Superior temporal gyrus (tissue), 1 donor: Measurements from ENCODE around the gene GJC2.
"Not testable (repeated sequence)": the region's sequence is repeated elsewhere in the genome, so short reads cannot be mapped to it uniquely, and the experiment has no call there.

ENCODE experiments used
- DNase-seq: peaks from one replicate; pipeline ENCODE4 v3.0.0-alpha.2; 2016; ENCODE audit errors: extremely low spot score

Gene GJC2

DNA sequence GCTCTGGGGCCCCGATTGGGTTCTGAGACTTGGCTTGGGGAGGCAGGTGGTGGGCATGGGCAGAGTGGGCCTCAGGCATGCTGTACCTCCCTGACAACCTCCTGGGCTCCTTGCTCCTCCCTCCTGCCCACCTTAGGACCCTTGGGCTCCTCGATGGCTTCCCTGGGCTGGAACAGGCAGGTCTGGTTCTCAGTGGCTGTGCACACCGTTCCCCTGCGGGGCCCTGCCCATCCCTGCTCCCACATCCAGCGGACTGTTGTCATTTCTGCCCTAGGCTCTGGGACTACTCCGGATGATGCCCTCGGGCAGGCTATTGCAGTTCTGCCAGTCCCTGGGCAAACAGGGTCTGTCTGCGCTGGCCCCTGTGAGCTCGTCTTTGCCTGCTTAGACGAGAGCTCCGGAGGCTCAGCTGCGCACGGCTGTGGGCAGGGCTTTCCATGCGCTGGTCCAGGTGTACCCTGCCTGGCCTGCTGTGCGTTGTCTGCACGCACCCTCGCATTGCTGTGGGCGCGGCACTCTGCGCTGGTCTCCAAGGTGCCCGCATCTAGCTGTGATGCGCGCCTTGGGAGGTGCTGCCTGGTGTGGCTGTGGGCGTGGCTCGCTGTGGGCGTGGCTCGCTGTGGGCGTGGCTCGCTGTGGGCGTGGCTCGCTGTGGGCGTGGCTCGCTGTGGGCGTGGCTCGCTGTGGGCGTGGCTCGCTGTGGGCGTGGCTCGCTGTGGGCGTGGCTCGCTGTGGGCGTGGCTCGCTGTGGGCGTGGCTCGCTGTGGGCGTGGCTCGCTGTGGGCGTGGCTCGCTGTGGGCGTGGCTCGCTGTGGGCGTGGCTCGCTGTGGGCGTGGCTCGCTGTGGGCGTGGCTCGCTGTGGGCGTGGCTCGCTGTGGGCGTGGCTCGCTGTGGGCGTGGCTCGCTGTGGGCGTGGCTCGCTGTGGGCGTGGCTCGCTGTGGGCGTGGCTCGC is 24.1 kb downstream of the GJC2 start:
- DNase-seq: not testable (repeated sequence)

DNA sequence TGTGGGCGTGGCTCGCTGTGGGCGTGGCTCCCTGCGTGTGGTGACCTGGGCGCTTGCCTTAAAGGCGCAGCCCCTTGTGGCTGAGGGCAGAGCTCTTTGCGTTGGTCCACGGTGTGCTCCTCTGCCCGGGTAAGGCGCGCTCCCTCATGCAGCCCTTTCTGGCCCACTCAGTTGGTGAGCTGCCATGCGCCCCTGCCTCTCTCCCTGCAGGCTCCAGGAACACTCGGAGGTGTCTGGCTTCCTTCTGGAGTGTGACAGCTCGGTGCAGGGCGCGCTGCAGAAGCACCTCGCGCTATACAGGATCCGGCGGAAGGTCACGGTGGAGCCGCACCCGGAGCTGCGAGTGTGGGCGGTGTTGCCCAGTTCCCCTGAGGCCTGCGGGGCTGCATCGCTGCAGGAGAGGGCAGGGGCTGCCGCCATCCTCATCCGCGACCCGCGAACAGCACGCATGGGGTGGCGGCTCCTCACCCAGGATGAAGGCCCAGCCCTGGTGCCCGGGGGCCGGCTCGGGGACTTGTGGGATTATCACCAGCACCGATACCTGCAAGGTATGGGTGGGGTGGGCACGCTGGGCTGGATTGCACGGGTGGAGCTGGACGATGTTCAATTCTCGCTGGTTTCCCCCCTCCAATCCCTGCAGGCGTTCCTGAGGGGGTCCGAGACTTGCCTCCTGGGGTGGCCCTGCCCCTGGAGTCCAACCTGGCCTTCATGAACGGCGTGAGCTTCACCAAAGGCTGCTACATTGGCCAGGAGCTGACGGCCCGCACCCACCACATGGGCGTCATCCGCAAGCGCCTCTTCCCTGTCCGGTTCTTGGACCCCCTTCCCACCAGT is 25.0 kb downstream of the GJC2 start:
- DNase-seq: no peak

DNA sequence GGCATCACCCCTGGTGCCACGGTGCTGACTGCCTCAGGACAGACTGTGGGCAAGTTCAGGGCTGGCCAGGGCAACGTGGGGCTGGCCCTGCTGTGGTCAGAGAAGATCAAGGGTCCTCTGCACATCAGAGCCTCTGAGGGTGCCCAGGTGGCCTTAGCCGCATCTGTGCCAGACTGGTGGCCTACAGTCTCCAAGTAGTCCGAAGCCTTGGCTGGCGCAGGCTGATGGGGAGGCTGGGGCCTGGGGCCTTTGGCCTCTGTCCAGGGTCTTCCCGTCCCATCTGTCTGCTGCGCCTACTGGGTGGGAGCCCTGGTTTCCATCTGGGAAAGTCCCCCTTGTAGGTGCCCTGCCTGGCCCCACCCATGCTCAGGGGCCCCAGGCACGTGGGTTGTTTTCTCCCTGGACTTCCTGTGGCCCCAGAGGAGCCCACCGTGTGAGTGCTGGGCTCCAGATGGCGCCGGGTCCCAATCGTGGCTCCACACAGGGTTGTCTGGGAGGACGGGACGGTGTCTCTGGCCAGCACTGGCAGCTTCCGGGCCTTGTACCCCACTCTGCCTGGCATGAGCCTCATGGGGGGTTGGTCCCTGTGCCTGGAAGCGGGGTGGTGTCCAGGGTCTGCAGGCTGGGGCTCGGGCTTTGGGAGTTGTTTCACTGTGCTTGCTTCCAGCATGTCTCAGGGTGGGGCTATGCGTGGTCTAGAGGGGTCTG is 25.7 kb downstream of the GJC2 start:
- DNase-seq: no peak

GRCh38 chr1:228176024-228176395 is 26.3 kb downstream of the GJC2 start:
- DNase-seq: no peak

DNA sequence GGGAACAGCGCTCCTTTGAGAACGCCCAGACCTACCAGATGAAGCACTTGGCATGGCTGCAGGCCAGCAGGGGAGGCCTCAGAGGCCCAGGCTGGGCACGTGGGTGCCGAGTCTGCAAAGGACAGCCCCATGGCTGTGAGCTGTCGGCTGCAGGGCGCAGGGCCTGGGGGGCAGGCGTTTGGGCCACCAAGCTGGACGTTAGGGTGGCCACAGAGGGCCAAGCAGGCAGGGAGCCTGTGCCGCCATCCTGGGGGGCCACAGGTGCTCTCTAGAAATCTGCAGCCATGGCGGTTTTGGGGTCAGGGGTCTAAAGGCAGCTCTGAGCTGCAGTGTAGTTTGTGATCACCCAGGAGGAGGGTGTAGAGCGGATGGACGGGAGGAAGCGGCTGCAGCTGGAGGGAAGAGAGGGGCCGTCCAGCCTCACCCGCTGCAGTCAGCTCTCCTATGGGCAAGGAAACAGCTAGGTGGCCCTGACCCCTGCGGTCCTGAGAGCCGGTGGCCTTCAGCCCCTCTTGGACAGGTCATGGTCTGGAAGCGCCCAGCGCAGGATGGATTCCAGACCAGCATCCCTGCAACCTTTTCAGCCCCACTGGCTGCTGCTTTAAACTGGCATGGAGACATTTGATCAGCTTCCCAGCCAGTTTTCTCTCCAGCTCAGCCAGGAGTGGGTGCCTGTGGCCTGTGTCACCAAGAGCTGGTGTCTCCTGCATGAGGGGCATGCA is 26.9 kb downstream of the GJC2 start:
- no peak for DNase-seq

DNA sequence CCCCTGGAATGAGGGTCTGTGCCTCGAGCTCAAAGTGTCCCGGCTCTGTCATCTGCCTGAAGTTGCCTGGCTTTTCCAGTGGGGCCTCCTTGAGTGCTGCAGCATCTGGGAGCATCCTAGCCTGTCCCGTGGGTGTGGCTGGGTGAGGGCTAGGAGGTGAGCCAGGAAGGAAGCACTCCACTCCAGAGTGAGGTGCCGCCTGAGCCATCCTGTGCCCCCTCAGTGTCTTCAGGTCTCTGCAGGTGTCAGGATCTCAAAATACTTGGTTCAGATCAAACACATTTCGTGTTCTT is 27.4 kb downstream of the GJC2 start:
- no peak for DNase-seq

DNA sequence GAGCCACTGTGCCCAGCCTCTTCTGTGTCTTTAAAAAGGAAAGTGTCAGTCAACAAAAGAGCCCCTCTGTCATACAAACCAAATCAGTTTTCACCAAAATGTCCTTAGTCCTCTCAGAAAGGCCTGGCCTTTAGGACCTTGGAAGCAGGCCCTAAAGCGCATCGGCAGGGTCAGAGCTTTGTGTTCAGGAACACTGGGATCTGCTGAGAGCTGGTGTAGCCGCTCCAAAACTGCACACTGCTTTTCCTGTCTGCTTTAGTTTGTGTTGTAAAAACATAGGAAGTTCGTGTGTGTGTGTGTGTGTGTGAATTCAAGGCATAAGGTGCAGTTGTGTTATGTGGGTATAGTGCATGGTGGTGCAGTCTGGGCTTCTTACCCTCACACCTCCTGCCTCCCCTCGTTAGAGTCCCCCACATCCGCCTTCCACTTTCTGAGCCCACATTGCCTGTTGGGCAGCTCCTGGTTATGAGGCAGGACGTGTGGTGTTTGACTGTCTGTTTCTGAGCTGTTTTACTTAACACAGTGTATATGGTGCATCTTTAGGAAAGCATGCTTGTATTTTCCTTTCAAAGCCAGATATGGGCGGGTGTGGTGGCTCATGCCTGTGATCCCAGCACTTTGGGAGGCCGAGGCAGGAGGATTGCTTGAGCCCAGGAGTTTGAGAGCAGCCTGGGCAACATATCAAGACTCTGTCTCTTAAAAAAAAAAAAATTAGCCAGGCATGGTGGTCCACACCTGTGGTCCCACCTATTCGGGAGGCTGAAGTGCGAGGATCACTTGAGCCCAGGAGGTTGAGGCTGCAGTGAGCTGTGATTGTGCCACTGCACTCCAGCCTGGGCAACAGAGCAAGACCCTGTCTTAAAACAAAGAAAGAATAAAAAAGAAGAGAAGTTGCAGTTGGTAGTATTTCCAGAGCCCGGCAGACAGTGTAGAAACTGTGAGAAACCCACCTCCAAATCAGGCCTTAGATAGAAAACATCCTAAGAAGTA is 28.3 kb downstream of the GJC2 start:
- DNase-seq: no peak

DNA sequence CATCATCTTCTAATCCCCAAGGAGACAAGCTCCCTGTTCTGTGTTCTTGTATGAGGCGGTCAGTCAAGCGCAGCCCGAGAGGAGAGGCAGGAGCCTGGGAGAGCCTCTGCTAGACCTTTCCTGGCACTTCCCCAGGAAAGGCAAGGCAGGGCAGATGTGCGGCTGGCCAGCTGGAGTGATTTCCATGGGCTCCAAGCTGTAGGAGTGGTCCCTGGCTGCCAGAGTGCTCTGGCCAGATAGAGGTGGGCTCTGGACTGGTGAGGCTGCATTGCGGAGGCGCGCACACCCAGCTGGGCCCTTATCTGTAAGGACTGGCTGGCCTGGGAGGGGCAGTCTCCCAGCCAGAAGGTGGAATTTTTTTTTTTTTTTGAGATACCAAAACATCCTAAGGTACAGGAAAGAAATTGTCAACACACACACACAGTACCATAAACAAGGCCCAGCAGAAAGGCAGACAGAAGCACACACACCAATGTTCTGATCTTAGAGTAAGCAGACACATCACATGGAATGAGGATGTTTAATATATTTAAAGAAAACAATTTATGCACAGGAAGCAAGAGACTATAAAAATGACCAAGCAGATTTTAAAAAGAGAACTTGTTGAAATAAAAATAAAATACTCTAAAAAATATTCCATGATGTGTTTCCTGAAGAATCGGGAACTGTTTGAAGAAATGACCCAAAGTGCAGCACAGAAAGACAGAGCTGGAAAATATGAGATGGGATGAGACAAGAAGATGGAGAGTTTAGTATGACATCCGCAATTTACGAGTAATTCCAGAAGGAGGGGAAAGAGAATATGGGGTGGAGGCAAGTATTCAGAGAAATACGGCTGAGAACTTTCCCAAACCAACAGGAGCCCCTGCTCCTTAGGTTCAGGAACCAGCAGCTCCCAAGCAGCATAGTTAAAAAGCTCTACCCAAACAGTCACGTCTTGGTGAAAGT is 29.3 kb downstream of the GJC2 start:
- DNase-seq: no peak

- DNase-seq: no peak
Measured at GRCh38 chr1:228180271-228180958, 30.7 kb downstream of the GJC2 start.

GRCh38 chr1:228180959-228181644 is 31.4 kb downstream of the GJC2 start:
- no peak for DNase-seq

DNA sequence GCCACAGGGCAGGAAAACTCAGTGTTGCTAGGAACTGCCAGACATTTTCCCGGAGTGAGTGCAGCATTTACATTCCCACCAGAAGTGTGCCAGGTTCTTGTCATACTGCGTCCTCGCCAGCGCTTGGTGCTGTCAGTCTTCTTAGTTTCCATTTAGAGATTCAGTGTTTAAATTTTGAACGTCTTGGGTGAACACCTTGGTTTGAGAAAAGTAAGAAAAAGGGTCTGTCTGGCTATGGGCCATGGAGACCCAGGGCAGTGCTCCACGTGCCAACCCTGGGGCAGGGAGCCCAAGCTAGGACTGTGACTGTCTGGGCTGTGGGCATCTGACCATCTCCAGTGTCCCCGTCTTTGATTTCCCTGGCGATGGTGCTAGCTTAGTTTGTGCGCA is 31.9 kb downstream of the GJC2 start:
- no peak for DNase-seq

DNA sequence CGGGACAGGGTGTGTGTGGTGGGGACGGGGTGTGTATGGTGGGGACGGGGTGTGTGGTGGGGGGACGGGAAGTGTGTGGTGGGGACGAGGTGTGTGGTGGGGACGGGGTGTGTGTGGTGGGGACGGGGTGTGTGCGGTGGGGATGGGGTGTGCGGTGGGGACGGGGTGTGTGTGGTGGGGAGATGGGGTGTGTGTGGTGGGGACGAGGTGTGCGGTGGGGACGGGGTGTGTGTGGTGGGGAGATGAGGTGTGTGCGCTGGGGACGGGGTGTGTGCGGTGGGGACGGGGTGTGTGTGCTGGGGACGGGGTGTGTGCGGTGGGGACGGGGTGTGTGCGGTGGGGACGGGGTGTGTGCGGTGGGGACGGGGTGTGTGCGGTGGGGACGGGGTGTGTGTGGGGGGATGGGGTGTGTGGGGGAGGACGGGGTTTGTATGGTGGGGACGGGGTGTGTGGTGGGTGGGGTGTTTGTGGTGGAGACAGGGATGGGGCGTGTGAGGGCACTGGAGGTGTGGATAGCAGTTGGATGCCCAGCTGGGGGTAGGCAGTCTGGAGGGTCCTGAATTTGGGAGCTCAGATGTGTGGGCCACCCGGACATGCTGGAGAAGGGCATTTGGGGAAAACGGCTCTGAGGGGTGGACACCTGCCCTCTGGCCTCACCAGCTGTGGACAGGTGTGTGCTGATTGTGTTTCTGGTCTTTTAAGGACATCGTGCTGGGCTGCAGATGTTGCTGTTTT is 32.7 kb downstream of the GJC2 start:
- DNase-seq: no peak

DNA sequence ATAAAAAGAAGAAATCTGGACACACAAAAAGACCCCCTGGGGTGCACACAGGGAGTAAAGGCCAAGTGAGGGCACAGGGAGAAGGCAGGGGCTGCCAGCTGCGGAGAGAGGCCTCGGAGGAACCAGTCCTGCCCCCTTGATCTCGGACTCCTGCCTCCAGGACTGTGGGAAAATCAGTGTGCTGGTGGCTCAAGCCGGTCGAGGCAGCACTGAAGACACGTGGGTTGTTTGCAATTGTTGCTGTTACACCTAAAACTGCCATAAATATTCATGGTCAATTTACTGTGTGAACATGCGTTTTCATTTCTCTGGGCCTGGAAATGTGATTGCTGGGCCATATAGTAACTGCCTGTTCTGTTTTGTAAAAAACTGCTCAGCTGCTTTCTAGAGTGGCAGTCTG is 34.4 kb downstream of the GJC2 start:
- no peak for DNase-seq

DNA sequence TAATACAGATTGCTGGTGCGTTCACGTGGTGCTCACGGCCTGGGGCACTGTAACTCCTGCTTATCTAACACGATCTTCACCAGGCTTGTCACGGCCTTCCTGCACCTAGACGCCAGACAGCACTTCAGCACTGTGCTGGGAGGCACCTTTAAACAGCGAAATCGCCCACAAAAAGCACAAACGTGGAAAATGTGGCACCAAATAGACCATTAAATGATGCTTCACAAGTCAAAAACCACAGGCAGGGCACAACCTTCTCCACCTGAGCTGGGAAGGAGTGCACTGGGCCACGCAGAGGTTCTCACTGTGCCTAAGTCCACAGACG is 35.9 kb downstream of the GJC2 start:
- no peak for DNase-seq

GRCh38 chr1:228188249-228188648 is 38.5 kb downstream of the GJC2 start:
- DNase-seq: not testable (repeated sequence)

DNA sequence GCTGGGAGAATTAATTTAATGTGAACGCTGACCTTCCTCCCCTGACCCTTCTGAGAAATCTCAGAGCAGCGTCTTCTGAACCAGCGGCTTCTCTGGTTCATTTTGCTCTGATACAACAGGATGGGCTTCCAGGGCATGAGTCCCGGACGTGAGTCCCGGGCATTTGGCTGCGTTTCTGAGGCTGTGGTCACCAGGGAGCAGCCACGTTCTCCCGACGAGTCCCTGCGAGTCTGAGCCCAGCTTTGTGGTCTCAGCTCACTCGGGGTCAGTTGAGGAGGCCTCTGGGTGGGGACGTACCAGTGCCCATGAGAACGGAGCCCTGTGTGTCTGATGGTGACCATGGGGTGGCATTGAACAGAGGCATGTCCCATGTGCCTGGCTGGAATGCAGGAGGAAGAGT is 40.5 kb downstream of the GJC2 start:
- DNase-seq: no peak

DNA sequence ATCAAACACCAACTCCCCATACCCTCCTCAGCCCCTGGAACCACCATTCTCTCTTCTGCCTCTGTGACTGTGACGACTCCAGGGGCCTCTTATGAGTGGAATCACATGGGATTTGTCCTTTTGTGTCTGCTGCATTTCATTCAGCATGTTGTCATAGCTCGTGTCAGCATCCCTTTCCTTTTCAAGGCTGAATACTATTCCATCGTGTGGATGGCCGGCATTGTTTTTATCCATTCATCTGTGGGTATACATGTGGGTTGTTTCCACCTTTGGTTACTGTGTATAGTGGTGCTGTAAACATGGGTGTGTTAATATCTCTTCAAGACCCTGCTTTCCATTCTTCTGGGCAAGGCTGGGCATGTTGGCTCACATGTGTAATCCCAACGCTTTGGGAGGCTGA is 41.0 kb downstream of the GJC2 start:
- no peak for DNase-seq

DNA sequence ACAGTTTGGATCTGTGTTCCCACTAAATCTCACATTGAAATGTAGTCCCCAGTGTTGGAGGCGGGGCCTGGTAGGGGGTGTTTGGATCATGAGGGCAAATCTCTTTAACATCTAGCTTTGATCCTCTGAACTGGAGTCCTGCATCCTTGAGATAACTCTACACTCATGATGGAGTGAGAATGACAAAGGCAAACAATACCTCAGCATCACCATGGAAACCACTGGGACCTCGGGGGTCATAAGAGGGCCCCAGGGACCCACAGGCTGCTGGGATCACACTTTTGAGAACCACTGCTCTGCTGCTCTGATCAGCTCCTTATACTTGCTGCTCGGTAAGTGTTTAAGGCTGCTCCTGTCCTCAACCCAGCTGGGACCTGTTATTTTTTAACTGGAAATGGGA is 44.7 kb downstream of the GJC2 start:
- no peak for DNase-seq
